ENCODE results near the gene HIGD2A. TPM values are rescaled to one million over a fixed set of nuclear protein-coding genes. Genes with fewer than 3 reads are reported as not detected.

Gene HIGD2A
- total RNA-seq, 1 experiment from 2014 or later: 72.6 TPM

GRCh38 chr5:176394096-176394495 lies 5.5 kb downstream of the HIGD2A start:
- no TSS peak for BruUV-seq (replicated peaks)
- CTCF ChIA-PET: interaction anchor here (0.5 kb wide), 1 partner anchor 15 kb away, joined by 4 read pairs; no protein-coding TSS in a partner anchor
- no peak for DNase-seq
- peaks cover 28% of the 10 kb centered on the region for H3K36me3 Mint-ChIP-seq (ENCODE audit: insufficient read depth, unreplicated experiment)
- no peaks in the 10 kb centered on the region for H3K27me3 Mint-ChIP-seq (ENCODE audit: unreplicated experiment)
- no peaks in the 10 kb centered on the region for H3K4me1 Mint-ChIP-seq (ENCODE audit: low read depth, unreplicated experiment)
- TF ChIP-seq, protein P1, sequence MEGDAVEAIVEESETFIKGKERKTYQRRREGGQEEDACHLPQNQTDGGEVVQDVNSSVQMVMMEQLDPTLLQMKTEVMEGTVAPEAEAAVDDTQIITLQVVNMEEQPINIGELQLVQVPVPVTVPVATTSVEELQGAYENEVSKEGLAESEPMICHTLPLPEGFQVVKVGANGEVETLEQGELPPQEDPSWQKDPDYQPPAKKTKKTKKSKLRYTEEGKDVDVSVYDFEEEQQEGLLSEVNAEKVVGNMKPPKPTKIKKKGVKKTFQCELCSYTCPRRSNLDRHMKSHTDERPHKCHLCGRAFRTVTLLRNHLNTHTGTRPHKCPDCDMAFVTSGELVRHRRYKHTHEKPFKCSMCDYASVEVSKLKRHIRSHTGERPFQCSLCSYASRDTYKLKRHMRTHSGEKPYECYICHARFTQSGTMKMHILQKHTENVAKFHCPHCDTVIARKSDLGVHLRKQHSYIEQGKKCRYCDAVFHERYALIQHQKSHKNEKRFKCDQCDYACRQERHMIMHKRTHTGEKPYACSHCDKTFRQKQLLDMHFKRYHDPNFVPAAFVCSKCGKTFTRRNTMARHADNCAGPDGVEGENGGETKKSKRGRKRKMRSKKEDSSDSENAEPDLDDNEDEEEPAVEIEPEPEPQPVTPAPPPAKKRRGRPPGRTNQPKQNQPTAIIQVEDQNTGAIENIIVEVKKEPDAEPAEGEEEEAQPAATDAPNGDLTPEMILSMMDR (IDR thresholded peaks at IDR 0.05; ENCODE audit: unreplicated experiment): no peak
- no peak overlapping the region for H3K4me3 Mint-ChIP-seq (ENCODE audit: low read depth, unreplicated experiment)
- H3K9me3 Mint-ChIP-seq (ENCODE audit: low read depth, unreplicated experiment): no peaks in the 10 kb centered on the region
- intact Hi-C loops (cut with micrococcal nuclease; ENCODE audit: unreplicated experiment): no loop called here
- H3K27ac Mint-ChIP-seq (ENCODE audit: unreplicated experiment): no peak overlapping the region

- no peak overlapping the region for H3K27ac Mint-ChIP-seq (ENCODE audit: unreplicated experiment)
These were observed 6.5 kb downstream of the HIGD2A start for GRCh38 chr5:176394881-176395675.

GRCh38 chr5:176396330-176396729 lies 7.8 kb downstream of the HIGD2A start:
- intact Hi-C loops (cut with micrococcal nuclease; ENCODE audit: unreplicated experiment): no loop called here
- H3K27me3 Mint-ChIP-seq (ENCODE audit: unreplicated experiment): no peaks in the 10 kb centered on the region
- H3K27ac Mint-ChIP-seq (ENCODE audit: unreplicated experiment): no peak overlapping the region
- TF ChIP-seq, protein P1 (IDR thresholded peaks at IDR 0.05; ENCODE audit: unreplicated experiment): no peak
- H3K36me3 Mint-ChIP-seq (ENCODE audit: insufficient read depth, unreplicated experiment): peaks cover 13% of the 10 kb centered on the region
- no peak for DNase-seq
- CTCF ChIA-PET: no interaction called here
- H3K4me3 Mint-ChIP-seq (ENCODE audit: low read depth, unreplicated experiment): no peak overlapping the region
- H3K9me3 Mint-ChIP-seq (ENCODE audit: low read depth, unreplicated experiment): no peaks in the 10 kb centered on the region
- H3K4me1 Mint-ChIP-seq (ENCODE audit: low read depth, unreplicated experiment): peaks cover 12% of the 10 kb centered on the region
- BruUV-seq (replicated peaks): no TSS peak

More at GRCh38 chr5:176394881-176395675, 6.5 kb downstream of the HIGD2A start:
- Mint-ChIP-seq H3K27me3 (ENCODE audit: unreplicated experiment) (no peaks in the 10 kb centered on the region), H3K4me1 (ENCODE audit: low read depth, unreplicated experiment) (no peaks in the 10 kb centered on the region), H3K9me3 (ENCODE audit: low read depth, unreplicated experiment) (no peaks in the 10 kb centered on the region), H3K36me3 (ENCODE audit: insufficient read depth, unreplicated experiment) (peaks cover 18% of the 10 kb centered on the region), H3K4me3 (ENCODE audit: low read depth, unreplicated experiment) (no peak overlapping the region)
- no peak for DNase-seq
- TF ChIP-seq, protein P1 (IDR thresholded peaks at IDR 0.05; ENCODE audit: unreplicated experiment): no peak
- intact Hi-C loops (cut with micrococcal nuclease; ENCODE audit: unreplicated experiment): no loop called here
- no TSS peak for BruUV-seq (replicated peaks)
- CTCF ChIA-PET: interaction anchor here (0.7 kb wide), 1 partner anchor 11 kb away, joined by 6 read pairs; no protein-coding TSS in a partner anchor

DNA sequence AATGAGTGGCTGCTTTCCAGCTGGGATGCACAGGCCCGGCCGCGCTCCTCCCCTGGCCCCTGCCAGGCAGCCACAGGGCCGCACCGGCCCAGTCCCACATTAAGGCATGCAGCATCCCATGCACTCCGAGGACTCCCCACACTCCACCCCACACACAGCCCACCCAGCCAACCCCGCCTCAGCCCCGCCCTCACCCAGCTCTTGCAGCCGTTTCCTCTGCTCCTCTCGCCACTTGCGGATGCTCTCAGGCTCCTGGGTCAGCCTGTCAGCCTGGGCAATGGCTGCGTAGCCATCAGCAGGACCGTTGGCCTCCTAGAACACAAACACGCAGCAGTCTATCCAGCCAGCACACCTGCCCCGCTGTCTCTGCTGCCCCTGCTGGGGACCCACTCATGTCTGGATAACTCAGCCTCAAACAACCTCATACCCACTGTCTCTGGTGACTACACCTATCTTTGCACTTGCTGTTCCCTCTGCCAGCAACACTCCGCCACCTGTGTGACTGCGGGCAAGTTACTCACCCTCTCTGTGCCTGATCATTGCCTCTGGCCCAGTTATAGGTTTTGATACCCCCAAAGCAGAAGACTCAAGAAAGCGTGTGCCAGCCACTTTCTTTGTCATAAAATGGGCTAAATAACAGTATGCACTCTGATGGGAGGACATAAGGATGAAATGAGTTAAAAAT lies 9.3 kb downstream of the HIGD2A start:
- BruUV-seq (replicated peaks): no TSS peak
- Mint-ChIP-seq H3K36me3 (ENCODE audit: insufficient read depth, unreplicated experiment) (peaks cover 7% of the 10 kb centered on the region), H3K4me1 (ENCODE audit: low read depth, unreplicated experiment) (peaks cover 17% of the 10 kb centered on the region), H3K27me3 (ENCODE audit: unreplicated experiment) (no peaks in the 10 kb centered on the region), H3K4me3 (ENCODE audit: low read depth, unreplicated experiment) (no peak overlapping the region), H3K27ac (ENCODE audit: unreplicated experiment) (no peak overlapping the region), H3K9me3 (ENCODE audit: low read depth, unreplicated experiment) (no peaks in the 10 kb centered on the region)
- no peak for DNase-seq
- TF ChIP-seq, protein P1 (IDR thresholded peaks at IDR 0.05; ENCODE audit: unreplicated experiment): no peak
- CTCF ChIA-PET: no interaction called here
- intact Hi-C loops (cut with micrococcal nuclease; ENCODE audit: unreplicated experiment): no loop called here
